ENCODE data around the gene C1QB. TPM values are rescaled to one million over a fixed set of nuclear protein-coding genes. Genes with fewer than 3 reads are reported as not detected.

C1QB gene
- total and polyA plus RNA-seq, 7 experiments from 2014 or later, result 0.53 to 2.4 (median 1.2) TPM; not detected in 3

- H3K4me1 Mint-ChIP-seq, result no peaks in the 10 kb centered on the region
- no peak for DNase-seq
- Histone ChIP-seq H3K4me3 (ENCODE audit: low read length) (no peak overlapping the region), H3K4me1 (ENCODE audit: control insufficient read depth in 2 of 2, insufficient read depth in 2 of 2, low read length in 2 of 2) (no peaks in the 10 kb centered on the region), H3K9me3 (ENCODE audit: control insufficient read depth in 2 of 3, low read length in 3 of 3) (no peaks in the 10 kb centered on the region), H3K27me3 (ENCODE audit: control insufficient read depth in 2 of 2, insufficient read depth in 2 of 2, low read length in 2 of 2) (peaks cover 0 to 2% of the 10 kb centered on the region in 2 donors), H3K27ac (ENCODE audit: low read depth, low read length) (no peak overlapping the region), H3K36me3 (ENCODE audit: control insufficient read depth in 2 of 3, insufficient read depth in 3 of 3, low read length in 3 of 3) (no peaks in the 10 kb centered on the region)
- H3K27me3 Mint-ChIP-seq, result peaks cover 6 to 73% (median 42%) of the 10 kb centered on the region in 5 donors
- ATAC-seq, result no peak
- CTCF ChIA-PET, result no interaction called here
- H3K9me3 Mint-ChIP-seq, result peaks cover 0 to 3% (median 0%) of the 10 kb centered on the region in 11 donors
- H3K36me3 Mint-ChIP-seq, result no peaks in the 10 kb centered on the region
- H3K27ac Mint-ChIP-seq, result no peak overlapping the region
- H3K4me3 Mint-ChIP-seq, result no peak overlapping the region
- POLR2A ChIA-PET, result no interaction called here
- intact Hi-C loops (cut with micrococcal nuclease), result no loop called here
These were observed 33.2 kb upstream of the C1QB start for GRCh38 chr1:22619798-22620197.

GRCh38 chr1:22621761-22622160 lies 31.3 kb upstream of the C1QB start:
- intact Hi-C loops (cut with micrococcal nuclease), result no loop called here
- H3K9me3 Mint-ChIP-seq, result peaks cover 0 to 3% (median 0%) of the 10 kb centered on the region in 11 donors
- H3K9me3 ChIP-seq (ENCODE audit: control insufficient read depth in 2 of 3, low read length in 3 of 3), result no peaks in the 10 kb centered on the region
- H3K4me1 ChIP-seq (ENCODE audit: control insufficient read depth in 2 of 2, insufficient read depth in 2 of 2, low read length in 2 of 2), result no peaks in the 10 kb centered on the region
- DNase-seq (no peak), ATAC-seq (no peak)
- H3K4me1 Mint-ChIP-seq, result no peaks in the 10 kb centered on the region
- peaks cover 6 to 67% (median 42%) of the 10 kb centered on the region in 5 donors for H3K27me3 Mint-ChIP-seq
- no peak overlapping the region for H3K27ac ChIP-seq (ENCODE audit: low read depth, low read length)
- H3K36me3 ChIP-seq (ENCODE audit: control insufficient read depth in 2 of 3, insufficient read depth in 3 of 3, low read length in 3 of 3), result no peaks in the 10 kb centered on the region
- no peak overlapping the region for H3K4me3 ChIP-seq (ENCODE audit: low read length)
- ChIA-PET POLR2A (no interaction called here), CTCF (no interaction called here)
- no peaks in the 10 kb centered on the region for H3K36me3 Mint-ChIP-seq
- H3K27me3 ChIP-seq (ENCODE audit: control insufficient read depth in 2 of 2, insufficient read depth in 2 of 2, low read length in 2 of 2), result peaks cover 0 to 2% of the 10 kb centered on the region in 2 donors
- H3K4me3 Mint-ChIP-seq, result no peak overlapping the region
- no peak overlapping the region for H3K27ac Mint-ChIP-seq

GRCh38 chr1:22625262-22625925 lies 27.6 kb upstream of the C1QB start:
- no peak overlapping the region for H3K4me3 Mint-ChIP-seq
- POLR2A ChIA-PET, result no interaction called here

GRCh38 chr1:22626237-22627157 lies 26.5 kb upstream of the C1QB start:
- ATAC-seq (no peak), DNase-seq (no peak)
- Histone ChIP-seq H3K9me3 (ENCODE audit: control insufficient read depth in 2 of 3, low read length in 3 of 3) (no peaks in the 10 kb centered on the region), H3K36me3 (ENCODE audit: control insufficient read depth in 2 of 3, insufficient read depth in 3 of 3, low read length in 3 of 3) (no peaks in the 10 kb centered on the region), H3K27me3 (ENCODE audit: control insufficient read depth in 2 of 2, insufficient read depth in 2 of 2, low read length in 2 of 2) (peaks cover 0 to 2% of the 10 kb centered on the region in 2 donors), H3K27ac (ENCODE audit: low read depth, low read length) (no peak overlapping the region), H3K4me1 (ENCODE audit: control insufficient read depth in 2 of 2, insufficient read depth in 2 of 2, low read length in 2 of 2) (no peaks in the 10 kb centered on the region), H3K4me3 (ENCODE audit: low read length) (no peak overlapping the region)
- Mint-ChIP-seq H3K4me3 (no peak overlapping the region), H3K27me3 (peaks cover 27 to 69% (median 49%) of the 10 kb centered on the region in 5 donors), H3K4me1 (no peaks in the 10 kb centered on the region), H3K27ac (no peak overlapping the region), H3K36me3 (no peaks in the 10 kb centered on the region), H3K9me3 (no peaks in the 10 kb centered on the region)
- ChIA-PET POLR2A (no interaction called here), CTCF (interaction anchor here (0.6 kb wide), 1 partner anchor 1296 kb away, joined by 3 read pairs; no protein-coding TSS in a partner anchor)
- intact Hi-C loops (cut with micrococcal nuclease), result no loop called here

More at GRCh38 chr1:22625262-22625925, 27.6 kb upstream of the C1QB start:
- Histone ChIP-seq H3K4me3 (ENCODE audit: low read length) (no peak overlapping the region), H3K27ac (ENCODE audit: low read depth, low read length) (no peak overlapping the region), H3K27me3 (ENCODE audit: control insufficient read depth in 2 of 2, insufficient read depth in 2 of 2, low read length in 2 of 2) (peaks cover 0 to 2% of the 10 kb centered on the region in 2 donors), H3K4me1 (ENCODE audit: control insufficient read depth in 2 of 2, insufficient read depth in 2 of 2, low read length in 2 of 2) (no peaks in the 10 kb centered on the region), H3K9me3 (ENCODE audit: control insufficient read depth in 2 of 3, low read length in 3 of 3) (no peaks in the 10 kb centered on the region), H3K36me3 (ENCODE audit: control insufficient read depth in 2 of 3, insufficient read depth in 3 of 3, low read length in 3 of 3) (no peaks in the 10 kb centered on the region)
- Mint-ChIP-seq H3K4me1 (no peaks in the 10 kb centered on the region), H3K27ac (no peak overlapping the region), H3K27me3 (peaks cover 23 to 67% (median 52%) of the 10 kb centered on the region in 5 donors), H3K36me3 (no peaks in the 10 kb centered on the region), H3K9me3 (peaks cover 0 to 3% (median 0%) of the 10 kb centered on the region in 11 donors)
- intact Hi-C loops (cut with micrococcal nuclease), result no loop called here
- DNase-seq, result no peak
- no peak for ATAC-seq
- CTCF ChIA-PET, result no interaction called here

- CTCF ChIA-PET, result no interaction called here
- H3K9me3 ChIP-seq (ENCODE audit: control insufficient read depth in 2 of 3, low read length in 3 of 3), result no peaks in the 10 kb centered on the region
These were observed 25.7 kb upstream of the C1QB start for GRCh38 chr1:22627331-22627730.

GRCh38 chr1:22628698-22629444 lies 24.2 kb upstream of the C1QB start:
- Mint-ChIP-seq H3K36me3 (no peaks in the 10 kb centered on the region), H3K27ac (no peak overlapping the region), H3K27me3 (peaks cover 34 to 76% (median 55%) of the 10 kb centered on the region in 5 donors), H3K4me1 (peaks cover 0 to 2% (median 0%) of the 10 kb centered on the region in 7 donors), H3K4me3 (no peak overlapping the region), H3K9me3 (no peaks in the 10 kb centered on the region)
- Histone ChIP-seq H3K27ac (ENCODE audit: low read depth, low read length) (no peak overlapping the region), H3K9me3 (ENCODE audit: control insufficient read depth in 2 of 3, low read length in 3 of 3) (no peaks in the 10 kb centered on the region), H3K4me1 (ENCODE audit: control insufficient read depth in 2 of 2, insufficient read depth in 2 of 2, low read length in 2 of 2) (no peaks in the 10 kb centered on the region), H3K27me3 (ENCODE audit: control insufficient read depth in 2 of 2, insufficient read depth in 2 of 2, low read length in 2 of 2) (peaks cover 0 to under 1% of the 10 kb centered on the region in 2 donors), H3K4me3 (ENCODE audit: low read length) (no peak overlapping the region), H3K36me3 (ENCODE audit: control insufficient read depth in 2 of 3, insufficient read depth in 3 of 3, low read length in 3 of 3) (no peaks in the 10 kb centered on the region)
- intact Hi-C loops (cut with micrococcal nuclease), result no loop called here
- ChIA-PET POLR2A (no interaction called here), CTCF (no interaction called here)
- DNase-seq, result no peak
- ATAC-seq, result no peak

More at GRCh38 chr1:22627331-22627730, 25.7 kb upstream of the C1QB start:
- POLR2A ChIA-PET, result no interaction called here
- Mint-ChIP-seq H3K4me3 (no peak overlapping the region), H3K27me3 (peaks cover 32 to 72% (median 55%) of the 10 kb centered on the region in 5 donors), H3K4me1 (no peaks in the 10 kb centered on the region), H3K27ac (no peak overlapping the region), H3K9me3 (no peaks in the 10 kb centered on the region), H3K36me3 (no peaks in the 10 kb centered on the region)
- intact Hi-C loops (cut with micrococcal nuclease), result no loop called here
- H3K4me1 ChIP-seq (ENCODE audit: control insufficient read depth in 2 of 2, insufficient read depth in 2 of 2, low read length in 2 of 2), result no peaks in the 10 kb centered on the region
- ATAC-seq, result no peak
- H3K36me3 ChIP-seq (ENCODE audit: control insufficient read depth in 2 of 3, insufficient read depth in 3 of 3, low read length in 3 of 3), result no peaks in the 10 kb centered on the region
- H3K4me3 ChIP-seq (ENCODE audit: low read length), result no peak overlapping the region
- no peak for DNase-seq
- H3K27ac ChIP-seq (ENCODE audit: low read depth, low read length), result no peak overlapping the region
- peaks cover 0 to 2% of the 10 kb centered on the region in 2 donors for H3K27me3 ChIP-seq (ENCODE audit: control insufficient read depth in 2 of 2, insufficient read depth in 2 of 2, low read length in 2 of 2)
